H1 (cell line): Measurements from ENCODE around the gene SLC4A11. TPM values are rescaled to one million over a fixed set of nuclear protein-coding genes. Genes with fewer than 3 reads are reported as not detected.

ENCODE experiments used
- polyA plus RNA-seq, 7 experiments: library from polyadenylated mRNA; depleted of rRNA in 3 of 7; stranded (reverse) in 5 of 7; unstranded in 2 of 7; fragments of >200 nt in 5 of 7; fragments of 200-250 nt in 2 of 7; gene quantifications; 1 replicate in 5 of 7; 2 replicates in 1 of 7; 4 replicates in 1 of 7; pipeline versions ENCODE4 v1.2.1 to v1.2.3, GENCODE V29; 2011 to 2013; ENCODE audit warnings: missing spikeins in 2 of 7, mixed read lengths in 2 of 7
- total RNA-seq: library from RNA; stranded (reverse); fragmentation: NEBNext Ultra II Directional; extraction: Animal tissue kit (Norgen Biotek cat#: 25700); gene quantifications from 2 replicates; pipeline ENCODE4 v1.2.1, GENCODE V29; 2021
- TF ChIP-seq, protein P1 (sequence below): IDR thresholded peaks from 2 replicates; pipeline ENCODE4 v1.6.1; 2011; ENCODE audit warnings: low read length, improper control_type of control experiment

The SLC4A11 gene
- total and polyA plus RNA-seq, 2 of the 8 experiments (the other 6 are each of a cell fraction or from before 2014, with no cell fraction given), result 11.9 to 32.3 TPM

DNA sequence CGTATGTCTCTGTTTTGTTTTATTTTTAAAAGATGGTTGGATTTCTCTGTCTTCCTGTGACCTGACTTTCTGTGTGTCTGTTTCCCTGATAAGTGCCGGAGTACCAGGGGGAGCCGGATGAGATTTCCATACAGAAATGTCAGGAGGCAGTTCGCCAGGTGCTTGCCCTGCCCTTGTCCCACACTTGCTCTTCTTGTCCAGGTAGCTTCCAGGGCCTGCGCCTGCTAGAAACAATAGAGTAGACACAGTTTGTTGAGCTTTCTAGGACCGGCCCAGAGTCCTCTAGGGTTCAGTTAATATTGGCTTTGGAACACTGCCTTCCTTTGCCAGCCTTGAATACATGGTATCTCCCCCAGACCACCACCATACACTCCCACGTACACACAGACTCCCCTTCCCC is 25.8 kb downstream of the SLC4A11 start (continued):
- TF ChIP-seq, protein P1, sequence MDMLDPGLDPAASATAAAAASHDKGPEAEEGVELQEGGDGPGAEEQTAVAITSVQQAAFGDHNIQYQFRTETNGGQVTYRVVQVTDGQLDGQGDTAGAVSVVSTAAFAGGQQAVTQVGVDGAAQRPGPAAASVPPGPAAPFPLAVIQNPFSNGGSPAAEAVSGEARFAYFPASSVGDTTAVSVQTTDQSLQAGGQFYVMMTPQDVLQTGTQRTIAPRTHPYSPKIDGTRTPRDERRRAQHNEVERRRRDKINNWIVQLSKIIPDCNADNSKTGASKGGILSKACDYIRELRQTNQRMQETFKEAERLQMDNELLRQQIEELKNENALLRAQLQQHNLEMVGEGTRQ, result no peak
- TF ChIP-seq, all 59 proteins: peak for 0
